ENCODE measurements around the gene POLE.
"Not testable (repeated sequence)": the region's sequence is repeated elsewhere in the genome, so short reads cannot be mapped to it uniquely, and the experiment has no call there.

POLE gene

DNA sequence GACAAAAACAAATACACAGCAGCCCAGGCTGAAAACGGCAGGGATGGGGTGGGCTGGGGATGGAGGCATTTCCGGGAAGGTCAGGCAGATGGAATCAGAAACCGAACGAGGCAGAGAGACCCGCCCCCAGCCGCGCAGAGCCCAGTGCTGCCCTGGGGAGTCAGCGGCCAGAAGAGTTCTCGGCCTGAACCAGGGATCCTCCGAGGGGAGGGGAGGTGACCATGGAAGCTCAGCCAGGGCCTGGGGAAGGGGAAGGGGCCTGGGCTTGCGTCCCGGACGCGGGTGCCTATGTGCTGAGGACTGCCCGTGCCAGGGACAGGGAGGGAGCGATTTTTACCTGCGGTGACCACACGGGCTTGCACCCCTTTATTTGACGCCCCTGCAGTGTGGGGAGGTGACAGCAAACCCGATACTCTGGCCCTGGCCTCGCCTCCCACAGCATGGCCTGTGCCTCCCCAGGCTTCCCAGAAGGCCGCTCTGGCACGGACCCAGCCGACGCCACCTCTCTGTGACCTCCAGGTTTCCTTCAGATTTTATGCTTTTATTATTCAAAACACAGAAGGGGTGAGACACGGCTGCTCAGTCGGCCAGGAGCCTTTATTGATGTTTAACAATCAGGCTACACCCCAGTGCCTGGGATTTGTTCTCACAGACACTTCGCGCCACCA is 84.4 kb downstream of the POLE start:
- FAIRE-seq (no peak), DNase-seq (ENCODE audit: insufficient read length, low spot score) (no peak)

DNA sequence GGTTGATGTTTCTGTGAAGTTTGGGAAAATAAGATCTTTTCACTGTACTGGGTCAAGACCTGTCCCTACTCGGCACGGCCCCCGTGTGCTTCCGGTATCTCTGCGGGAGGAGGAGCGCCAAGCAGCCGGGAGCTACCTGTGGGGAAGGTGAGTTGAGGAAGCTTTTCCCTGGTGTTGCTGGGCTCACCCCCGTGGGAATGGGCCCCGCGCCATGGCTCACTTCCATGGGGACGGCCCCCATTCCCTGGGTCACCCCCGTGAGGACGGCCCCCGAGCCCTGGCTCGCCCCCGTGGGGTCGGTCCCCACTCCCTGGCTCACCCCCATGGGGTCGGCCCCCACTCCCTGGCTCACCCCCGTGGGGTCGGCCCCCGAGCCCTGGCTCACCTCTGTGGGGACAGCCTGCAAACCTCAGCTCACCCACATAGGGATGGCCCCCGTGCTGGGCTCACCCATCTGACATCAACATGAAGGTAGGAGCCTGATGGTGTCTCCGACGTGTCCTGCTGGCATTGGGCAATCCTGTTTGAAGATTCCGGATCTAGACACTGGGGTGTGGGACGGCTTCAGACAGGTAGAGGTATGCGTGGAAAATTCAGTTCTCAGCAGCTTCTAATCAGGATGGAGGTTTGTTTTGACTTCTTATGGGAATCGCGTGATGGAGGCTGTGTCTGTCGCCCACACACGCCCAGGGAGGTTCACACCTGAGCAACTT is 85.8 kb downstream of the POLE start:
- DNase-seq (ENCODE audit: insufficient read length, low spot score) (no peak), FAIRE-seq (no peak)

DNA sequence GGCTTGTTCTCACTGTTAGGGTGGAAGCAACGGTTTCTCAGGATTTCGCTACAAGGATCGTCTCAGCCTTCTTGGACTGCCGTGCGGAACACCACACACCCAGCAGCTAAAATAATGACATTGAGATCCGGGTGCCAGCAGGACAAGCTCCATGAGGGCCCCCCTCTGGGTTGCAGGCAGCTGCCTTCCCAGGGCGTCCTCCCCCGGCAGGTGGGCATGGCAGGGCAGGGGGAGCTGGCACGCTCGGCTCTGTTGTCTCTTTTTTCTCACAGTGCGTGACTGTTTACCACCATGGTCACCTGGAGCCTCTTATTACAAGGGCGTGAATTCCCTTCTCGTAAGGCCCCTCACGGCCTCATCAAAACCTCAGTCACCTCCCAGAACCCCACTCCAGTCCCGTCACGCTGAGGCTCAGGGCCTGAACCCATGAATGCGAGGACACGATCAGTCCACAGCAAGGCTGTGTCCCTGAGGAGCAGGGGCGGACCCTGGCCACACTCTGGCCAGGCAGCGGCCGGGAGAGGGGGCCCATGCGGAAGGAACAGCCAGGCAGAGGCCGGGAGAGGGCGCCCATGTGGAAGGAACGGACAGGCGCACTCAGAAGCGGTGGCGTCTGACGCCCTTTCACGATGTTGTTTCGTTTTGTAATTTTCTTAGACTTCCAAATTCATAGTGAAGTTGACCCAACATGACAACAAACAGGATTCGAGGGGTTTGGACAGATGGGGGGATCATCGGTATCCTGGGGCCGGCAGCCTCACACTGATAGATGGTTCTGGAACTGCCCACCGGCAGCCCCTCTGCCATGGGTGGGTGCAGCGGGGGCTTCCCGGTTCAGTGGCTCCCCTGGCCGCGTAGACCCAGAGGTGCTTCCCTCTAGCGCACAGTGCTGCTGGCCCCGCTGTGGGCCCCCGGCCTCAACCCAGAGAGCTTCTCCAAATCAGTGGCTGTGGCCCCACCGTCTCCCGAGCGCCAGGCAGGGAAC is 86.8 kb downstream of the POLE start:
- DNase-seq (ENCODE audit: insufficient read length, low spot score) (no peak), FAIRE-seq (no peak)

DNA sequence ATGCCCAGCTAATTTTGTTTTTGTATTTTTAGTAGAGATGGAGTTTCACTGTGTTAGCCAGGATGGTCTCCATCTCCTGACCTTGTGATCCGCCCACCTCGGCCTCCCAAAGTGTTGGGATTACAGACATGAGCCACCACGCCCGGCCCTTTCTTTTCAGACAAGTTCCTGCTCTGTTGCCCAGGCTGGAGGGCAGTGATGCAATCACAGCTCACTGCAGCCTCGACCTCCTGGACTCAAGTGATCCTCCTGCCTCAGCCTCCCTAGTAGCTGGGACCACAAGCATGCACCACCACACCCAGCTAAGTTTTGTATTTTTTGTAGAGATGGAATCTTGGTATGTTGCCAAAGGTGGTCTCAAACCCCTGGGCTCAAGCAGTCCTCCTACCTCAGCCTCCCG is 87.6 kb downstream of the POLE start:
- not testable (repeated sequence) for FAIRE-seq

DNA sequence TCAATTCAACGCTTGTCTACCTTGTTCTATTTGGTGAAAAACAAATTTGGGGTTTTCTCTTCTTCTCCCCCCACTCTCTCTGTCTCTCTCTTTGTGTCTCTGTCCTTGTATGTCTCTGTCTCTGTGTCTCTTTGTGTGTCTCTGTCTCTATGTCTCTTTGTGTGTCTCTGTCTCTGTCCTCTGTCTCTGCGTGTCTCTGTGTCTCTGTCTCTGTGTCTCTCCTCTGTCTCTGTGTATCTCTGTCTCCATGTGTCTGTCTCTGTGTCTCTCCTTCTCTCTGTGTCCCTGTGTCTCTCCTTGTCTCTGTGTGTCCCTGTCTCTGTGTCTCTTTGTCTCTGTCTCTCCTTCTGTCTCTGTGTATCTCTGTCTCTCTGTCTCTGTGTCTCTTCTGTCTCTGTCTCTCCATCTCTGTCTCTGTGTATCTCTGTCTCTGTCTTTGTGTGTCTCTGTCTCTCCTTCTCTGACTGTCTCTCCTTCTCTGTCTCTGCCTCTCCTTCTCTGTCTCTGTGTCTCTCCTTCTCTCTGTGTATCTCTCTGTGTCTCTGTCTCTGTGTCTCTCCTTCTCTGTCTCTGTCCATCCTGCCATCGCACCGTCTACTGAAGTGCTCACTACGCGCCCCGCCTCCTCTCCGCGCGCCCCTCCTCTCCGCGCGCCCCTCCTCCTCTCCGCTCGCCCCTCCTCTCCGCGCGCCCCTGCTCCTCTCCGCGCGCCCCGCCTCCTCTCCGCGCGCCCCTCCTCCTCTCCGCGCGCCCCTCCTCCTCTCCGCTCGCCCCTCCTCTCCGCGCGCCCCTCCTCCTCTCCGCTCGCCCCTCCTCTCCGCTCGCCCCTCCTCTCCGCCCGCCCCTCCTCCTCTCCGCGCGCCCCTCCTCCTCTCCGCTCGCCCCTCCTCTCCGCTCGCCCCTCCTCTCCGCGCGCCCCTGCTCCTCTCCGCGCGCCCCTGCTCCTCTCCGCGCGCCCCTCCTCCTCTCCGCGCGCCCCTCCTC is 89.5 kb downstream of the POLE start:
- FAIRE-seq (no peak), DNase-seq (ENCODE audit: insufficient read length, low spot score) (no peak)

More for the DNA sequence above, 87.6 kb downstream of the POLE start:
- not testable (repeated sequence) for DNase-seq (ENCODE audit: insufficient read length, low spot score)

DNA sequence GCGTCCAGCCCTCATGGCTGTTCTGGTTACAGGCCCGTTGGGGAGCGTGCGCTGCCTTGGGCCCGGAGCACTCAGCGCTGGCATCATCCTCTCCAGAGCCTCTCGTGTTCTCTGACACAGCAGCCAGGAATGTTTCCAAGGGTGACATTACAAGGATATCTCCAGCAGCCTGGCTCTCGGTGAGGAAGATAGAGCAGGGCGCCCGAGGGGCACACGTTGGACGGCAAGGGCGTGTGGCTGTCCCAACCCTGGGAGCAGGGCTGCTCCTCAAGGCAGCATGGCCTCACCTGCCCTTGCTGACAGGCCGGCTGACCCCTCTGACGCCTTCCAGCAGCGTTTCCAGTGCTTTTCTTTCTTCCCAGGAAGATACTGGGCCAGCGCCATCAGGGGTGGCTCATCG is 91.1 kb downstream of the POLE start:
- peak; percentile 79 for DNase-seq (ENCODE audit: insufficient read length, low spot score)
- FAIRE-seq: peak; percentile 92

DNA sequence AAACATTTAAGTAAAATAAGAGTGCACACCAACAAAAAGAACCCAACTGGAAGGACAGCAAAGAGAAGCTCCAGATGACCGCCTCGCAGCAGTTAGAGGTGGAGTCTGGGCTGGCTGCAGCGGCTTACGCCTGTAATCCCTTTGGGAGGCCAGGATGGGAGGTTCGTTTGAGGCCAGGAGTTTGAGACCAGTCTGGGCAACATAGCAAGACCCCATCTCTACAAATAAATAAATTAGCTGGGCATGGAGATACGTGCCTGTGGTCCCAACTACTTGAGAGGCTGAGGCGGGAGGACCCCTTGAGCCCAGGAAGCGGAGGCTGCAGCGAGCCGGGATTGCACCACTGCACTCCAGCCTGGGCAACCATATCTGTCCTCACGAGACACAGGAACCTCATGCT is 92.0 kb downstream of the POLE start:
- DNase-seq (ENCODE audit: insufficient read length, low spot score) (no peak), FAIRE-seq (no peak)

DNA sequence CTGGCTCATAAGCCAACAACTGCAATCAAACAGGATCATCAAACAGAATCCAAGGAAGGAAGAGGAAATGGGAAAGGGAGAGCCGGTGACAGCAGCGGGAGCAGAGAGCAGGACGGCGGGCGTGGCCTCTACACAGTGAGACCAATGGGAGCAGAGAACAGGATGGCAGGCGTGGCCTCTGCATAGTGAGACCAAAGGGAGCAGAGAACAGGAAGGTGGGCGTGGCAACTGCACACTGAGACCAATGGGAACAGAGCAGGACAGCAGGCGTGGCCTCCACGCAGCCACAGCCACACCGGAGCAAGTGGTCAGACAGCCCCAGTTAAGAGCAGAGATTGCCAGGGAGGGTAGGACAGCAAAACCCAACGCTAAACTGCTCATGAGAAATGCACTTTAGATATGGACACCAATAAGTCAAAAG is 93.2 kb downstream of the POLE start:
- peak; percentile 99 for FAIRE-seq
- peak; percentile 93 for DNase-seq (ENCODE audit: insufficient read length, low spot score)

DNA sequence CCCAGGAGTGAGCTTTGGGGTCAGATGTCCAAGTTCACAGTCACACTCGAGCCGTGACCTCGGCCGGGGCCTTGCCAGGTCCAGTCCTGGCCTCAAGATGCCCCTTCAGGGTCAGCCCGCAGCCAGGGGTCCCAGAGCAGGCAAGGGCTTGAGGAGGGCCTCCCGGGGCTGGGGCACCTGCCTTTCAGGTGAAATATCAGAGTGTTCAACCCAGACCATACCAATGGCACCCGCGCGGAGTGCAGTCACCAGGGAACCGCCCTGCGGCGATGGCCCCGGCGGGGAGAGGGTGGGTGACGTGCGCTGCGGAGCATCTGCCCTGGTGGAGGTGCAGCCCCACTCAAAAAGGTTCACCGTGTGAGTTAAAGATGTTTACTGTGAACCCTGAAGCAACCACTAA is 93.6 kb downstream of the POLE start:
- DNase-seq (ENCODE audit: insufficient read length, low spot score) (no peak), FAIRE-seq (no peak)

DNA sequence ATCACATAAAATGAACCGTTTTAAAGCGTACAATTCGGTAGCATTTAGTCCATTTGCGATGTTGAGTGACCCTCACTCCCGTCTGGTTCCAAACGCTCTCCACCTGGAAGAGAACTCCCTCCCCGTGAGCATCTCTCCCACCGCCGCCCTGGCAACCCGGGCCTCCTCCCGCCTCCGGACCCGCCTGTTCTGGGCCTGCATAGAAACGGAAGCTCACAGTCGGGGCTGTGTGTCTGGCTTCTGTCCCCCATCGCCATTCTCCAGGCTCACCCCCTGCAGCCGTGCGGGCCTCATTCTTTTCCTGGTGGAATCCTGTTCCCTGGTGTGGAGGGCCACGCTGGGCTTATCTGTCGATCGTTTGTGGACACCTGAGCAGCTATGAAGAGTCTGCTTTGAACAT is 94.1 kb downstream of the POLE start:
- FAIRE-seq: no peak
- no peak for DNase-seq (ENCODE audit: insufficient read length, low spot score)

DNA sequence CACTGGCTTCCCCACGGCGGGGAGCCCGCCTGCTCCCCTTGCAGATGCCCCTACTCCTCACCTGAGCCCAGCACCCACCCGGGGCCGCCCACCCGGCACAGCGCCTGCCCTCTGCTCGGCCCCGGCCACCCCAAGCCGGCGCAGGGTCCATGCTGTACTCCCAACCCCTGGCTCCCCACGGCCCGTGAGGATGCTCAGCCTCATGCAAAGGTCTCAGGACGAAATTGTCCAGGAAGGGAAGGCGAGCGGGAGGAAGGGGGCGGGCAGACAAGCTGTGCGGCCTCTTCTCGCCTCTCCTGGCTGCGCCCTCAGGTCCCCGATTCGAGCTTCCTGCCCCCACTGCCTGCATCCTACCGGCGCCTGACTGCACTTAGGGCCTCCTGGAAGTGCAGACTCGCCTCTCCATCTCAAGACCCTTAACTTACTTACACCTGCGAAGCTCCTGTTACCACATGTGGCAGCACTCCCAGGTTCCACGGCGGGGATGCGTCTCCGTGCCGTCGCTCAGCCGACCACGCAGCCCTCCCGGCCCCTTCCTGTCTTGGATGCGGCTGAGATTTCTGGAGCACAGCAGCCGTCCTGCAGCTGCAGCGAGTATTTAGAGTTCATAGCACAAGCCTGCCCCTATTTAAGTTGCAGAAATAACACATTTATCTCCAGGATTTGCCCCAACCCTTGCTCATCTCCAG is 94.7 kb downstream of the POLE start:
- no peak for DNase-seq (ENCODE audit: insufficient read length, low spot score)
- no peak for FAIRE-seq

DNA sequence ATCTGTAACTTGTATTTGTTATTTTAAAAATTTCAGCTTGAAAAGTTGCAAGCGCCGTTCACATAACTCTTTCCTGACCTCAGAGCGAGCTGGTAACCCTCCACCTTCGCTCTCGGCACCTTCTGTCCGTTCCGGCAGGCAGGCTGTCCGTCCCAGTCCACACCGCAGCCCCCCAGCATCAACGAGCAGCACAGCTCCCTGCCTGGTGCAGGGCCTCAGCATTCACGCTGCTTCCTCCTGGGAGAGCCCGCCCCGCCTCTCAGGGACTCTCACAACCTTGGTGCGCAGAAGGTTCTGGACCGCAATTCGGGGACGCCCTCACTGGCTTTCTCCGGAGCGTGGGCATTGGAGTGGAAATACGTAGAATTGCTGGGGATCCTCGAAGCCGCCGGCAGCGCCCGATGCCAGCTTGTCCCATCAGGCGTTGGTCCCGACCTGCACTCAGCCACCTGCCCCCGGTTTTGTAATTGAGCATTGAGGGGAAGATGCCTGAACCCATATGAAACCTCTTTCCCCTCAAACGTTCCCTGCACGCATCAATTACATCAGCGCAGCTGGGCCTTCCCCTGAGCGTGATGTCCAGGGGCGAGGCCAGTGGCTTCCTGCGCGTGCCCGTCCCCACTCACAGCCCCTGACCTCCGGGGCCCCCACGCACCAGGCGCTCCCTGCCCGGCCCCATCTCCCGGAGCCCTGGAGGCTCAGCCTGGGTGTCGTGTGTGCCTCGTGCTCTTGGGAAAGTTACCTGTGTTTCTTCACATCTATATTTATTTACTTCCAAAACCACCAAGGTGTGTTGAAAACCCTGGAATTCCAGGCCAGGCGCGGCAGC is 95.8 kb downstream of the POLE start:
- DNase-seq (ENCODE audit: insufficient read length, low spot score) (no peak), FAIRE-seq (no peak)

DNA sequence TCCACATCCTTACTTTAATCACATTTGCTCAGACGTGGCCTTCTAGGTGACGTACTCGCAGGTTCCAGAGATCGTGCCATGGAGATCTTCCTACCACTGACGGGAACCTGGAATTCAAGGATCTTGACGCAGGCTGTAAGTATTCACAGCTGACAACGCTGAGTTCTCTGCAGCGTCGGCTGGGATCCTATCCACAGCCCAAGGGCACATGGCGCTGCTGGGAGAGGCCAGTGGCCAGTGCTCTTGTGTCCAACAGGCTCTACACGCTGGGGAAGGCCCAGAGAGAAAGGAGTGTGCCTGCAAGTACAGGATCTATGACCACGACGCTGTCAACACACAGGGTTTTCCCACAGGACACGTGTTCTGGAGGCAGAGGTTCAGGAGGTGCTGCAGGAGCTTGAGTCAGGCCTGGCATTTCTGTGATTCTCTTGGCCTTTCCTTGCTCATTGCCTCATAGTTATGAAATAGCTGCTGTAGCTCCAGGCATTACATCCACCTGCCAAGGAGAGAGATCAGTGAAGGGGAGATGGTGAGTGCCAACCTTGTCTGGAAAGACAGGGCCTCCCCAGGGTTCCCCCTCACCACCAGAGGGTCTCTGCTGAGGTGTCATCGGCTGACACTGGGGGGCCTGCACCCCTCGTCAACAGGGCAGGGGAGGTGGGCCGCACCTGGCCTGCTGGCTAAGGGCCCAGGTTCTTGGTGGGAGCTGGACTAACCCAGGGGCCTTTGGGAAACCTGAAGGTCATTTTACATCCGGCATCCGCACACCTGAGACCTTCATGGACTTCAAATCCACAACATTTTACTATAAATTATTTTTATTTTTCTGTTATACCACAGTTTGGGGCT is 98.1 kb downstream of the POLE start:
- FAIRE-seq (no peak), DNase-seq (ENCODE audit: insufficient read length, low spot score) (no peak)

DNA sequence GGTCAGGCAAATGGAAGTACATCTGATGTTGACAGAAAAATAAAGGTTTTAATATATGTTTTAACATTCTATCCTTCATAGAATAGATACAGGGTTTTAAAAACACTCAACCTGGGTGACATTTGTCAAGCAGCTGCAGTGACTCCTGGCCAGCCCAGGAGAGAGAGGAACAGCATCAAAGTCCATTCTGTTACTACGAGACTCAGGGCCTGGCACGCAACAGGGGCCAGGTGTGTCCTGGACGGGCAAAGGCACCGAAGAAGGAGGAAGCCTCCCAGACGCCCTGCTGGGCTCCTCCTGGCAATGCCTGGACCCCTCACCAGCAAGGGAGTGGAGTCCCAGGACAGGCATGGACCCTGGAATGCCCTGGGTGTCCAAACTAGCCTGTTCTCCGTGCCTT is 98.8 kb downstream of the POLE start:
- no peak for DNase-seq (ENCODE audit: insufficient read length, low spot score)
- FAIRE-seq: no peak

DNA sequence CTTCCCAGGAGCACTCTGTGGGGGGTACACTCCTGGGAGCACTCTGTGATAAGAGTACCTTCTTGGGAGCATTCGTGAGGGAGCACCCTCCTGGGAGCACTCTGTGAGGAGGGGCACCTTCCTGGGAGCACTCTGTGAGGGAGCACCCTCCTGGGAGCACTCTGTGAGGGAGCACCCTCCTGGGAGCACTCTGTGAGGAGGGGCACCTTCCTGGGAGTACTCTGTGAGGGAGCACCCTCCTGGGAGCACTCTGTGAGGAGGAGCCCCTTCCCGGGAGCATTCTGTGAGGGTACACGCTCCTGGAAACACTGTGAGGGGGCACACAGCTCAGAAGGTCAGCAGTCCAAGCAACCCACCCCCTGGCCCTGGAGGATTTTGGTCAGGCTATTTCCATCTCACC is 99.4 kb downstream of the POLE start:
- no peak for DNase-seq (ENCODE audit: insufficient read length, low spot score)
- no peak for FAIRE-seq

DNA sequence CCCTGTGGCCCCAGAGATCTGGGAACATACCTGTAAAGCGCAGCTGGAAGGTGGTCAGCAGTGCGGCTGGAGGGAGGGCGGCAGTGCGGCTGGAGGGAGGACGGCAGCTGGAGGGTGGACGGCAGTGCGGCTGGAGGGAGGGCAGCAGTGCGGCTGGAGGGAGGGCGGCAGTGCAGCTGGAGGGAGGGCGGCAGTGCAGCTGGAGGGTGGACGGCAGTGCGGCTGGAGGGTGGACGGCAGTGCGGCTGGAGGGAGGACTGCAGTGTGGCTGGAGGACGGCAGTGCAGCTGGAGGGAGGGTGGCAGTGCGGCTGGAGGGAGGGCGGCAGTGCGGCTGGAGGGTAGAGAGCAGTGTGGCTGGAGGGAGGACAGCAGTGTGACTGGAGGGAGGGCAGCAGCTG is 100.2 kb downstream of the POLE start:
- FAIRE-seq (no peak), DNase-seq (ENCODE audit: insufficient read length, low spot score) (no peak)

DNA sequence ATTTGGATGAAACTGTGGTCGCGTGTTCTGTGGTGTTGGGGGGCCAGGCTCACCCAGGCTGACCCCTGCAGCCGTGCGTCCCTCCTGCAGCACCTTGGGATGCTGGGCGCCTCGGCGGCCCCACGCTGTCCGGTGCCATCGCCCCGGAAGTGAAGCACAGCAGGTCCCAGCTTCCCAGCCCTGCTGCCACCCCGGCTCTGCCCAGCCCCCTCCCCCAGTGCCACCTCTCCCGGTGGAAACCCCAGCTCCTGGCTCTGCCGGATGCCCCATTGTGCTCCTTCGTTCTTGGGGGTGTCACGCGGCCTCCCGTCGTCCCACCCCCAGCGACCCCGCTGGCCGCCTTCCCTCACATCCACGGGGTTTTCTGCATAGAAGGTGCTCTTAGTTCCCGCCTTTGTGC is 102.0 kb downstream of the POLE start:
- DNase-seq (ENCODE audit: insufficient read length, low spot score) (no peak), FAIRE-seq (no peak)

DNA sequence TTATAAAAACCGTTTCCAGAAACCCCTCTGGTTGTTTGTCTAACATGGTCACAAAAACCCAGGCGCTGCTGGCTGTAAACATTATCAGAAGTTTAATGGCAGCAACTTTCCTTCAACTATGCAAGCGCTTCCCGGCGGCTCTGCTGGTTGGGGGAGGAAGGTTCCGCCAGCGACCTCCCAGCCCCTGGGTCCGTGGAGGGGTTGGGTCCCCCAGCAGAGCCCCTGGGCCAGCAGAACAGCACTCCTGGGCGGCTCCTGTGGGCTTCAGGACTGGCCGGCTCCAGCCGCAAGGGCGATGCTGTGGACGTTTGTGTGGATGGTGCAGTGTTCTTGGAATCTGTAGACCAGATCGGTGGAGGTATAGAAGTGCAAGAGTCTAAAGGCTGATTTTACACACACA is 102.7 kb downstream of the POLE start:
- FAIRE-seq (no peak), DNase-seq (ENCODE audit: insufficient read length, low spot score) (no peak)

Data from HTR-8/SVneo (cell line).